NT2/D1 (cell line): ENCODE results near the gene ITSN1.

Experiments
- YY1 ChIP-seq: IDR thresholded peaks from 2 replicates; pipeline ENCODE4 v1.6.1; 2011; ENCODE audit not compliant: insufficient read length, insufficient read depth
- ZNF274 ChIP-seq: IDR thresholded peaks from 2 replicates; pipeline ENCODE4 v1.6.1; 2011; ENCODE audit warnings: mild to moderate bottlenecking, low read depth, low read length

- TF ChIP-seq ZNF274, result no peak
- no peak for TF ChIP-seq YY1
Measured at GRCh38 chr21:33789697-33790096, 147.4 kb downstream of the ITSN1 start.
